BJ (cell line): ENCODE measurements around the gene GPRIN1. TPM values are rescaled to one million over a fixed set of nuclear protein-coding genes. Genes with fewer than 3 reads are reported as not detected.

Experiments
- CTCF ChIA-PET: fragments of 350-600 bp; formaldehyde crosslinking; extraction: SDS; loops from one replicate; lab custom pipeline; 2021; ENCODE audit warnings: antibody characterized with exemption, inconsistent platforms; lab: Yijun Ruan, JAX
- POLR2A ChIA-PET: fragments of 300-600 bp; sonication (Branson Sonifier 250); formaldehyde crosslinking; extraction: SDS; loops from one replicate; lab custom pipeline; 2021; ENCODE audit warnings: antibody characterized with exemption; lab: Charles Lee
- DNase-seq: peaks from one replicate; pipeline ENCODE4 v3.0.0-alpha.2; 2011; ENCODE audit warnings: low read depth
- H3K27me3 ChIP-seq: 2 replicates; pipeline ENCODE4 v1.6.0; 2011; ENCODE audit warnings: low read length; ENCODE audit not compliant: control insufficient read depth, insufficient read depth
- H3K36me3 ChIP-seq: 2 replicates; pipeline ENCODE4 v1.5.1; 2011; ENCODE audit warnings: low read length; ENCODE audit not compliant: control insufficient read depth, insufficient read depth
- H3K4me3 ChIP-seq: 2 replicates; pipeline ENCODE4 v1.5.1; 2011; ENCODE audit warnings: low read depth, mild to moderate bottlenecking, control low read depth, low read length
- CTCF ChIP-seq: IDR thresholded peaks from 2 replicates; pipeline ENCODE4 v1.5.1; 2011; ENCODE audit warnings: low read depth, mild to moderate bottlenecking, control low read depth, inconsistent platforms, low read length, moderate library complexity; ENCODE audit not compliant: insufficient read depth
- polyA plus RNA-seq: library from polyadenylated mRNA; depleted of rRNA; stranded (reverse); fragments of >200 nt; gene quantifications from 2 replicates; pipeline ENCODE4 v1.2.3, GENCODE V29; 2011

Gene GPRIN1
- polyA plus RNA-seq, 1 experiment = 2.4 TPM

GRCh38 chr5:176638437-176638836 lies 28.5 kb upstream of the GPRIN1 start:
- POLR2A ChIA-PET = interaction anchor here (0.6 kb wide), 1 partner anchor 101 kb away, joined by 3 read pairs; the partner anchor contains the start of gene RNF44
- H3K36me3 ChIP-seq = no peaks in the 10 kb centered on the region
- no peak for DNase-seq
- CTCF ChIA-PET = no interaction called here
- H3K27me3 ChIP-seq = peaks cover 18% of the 10 kb centered on the region
- TF ChIP-seq CTCF = no peak
- no peak overlapping the region for H3K4me3 ChIP-seq

GRCh38 chr5:176637556-176637955 lies 27.6 kb upstream of the GPRIN1 start:
- Histone ChIP-seq H3K36me3 (no peaks in the 10 kb centered on the region), H3K4me3 (no peak overlapping the region), H3K27me3 (peaks cover 22% of the 10 kb centered on the region)
- TF ChIP-seq CTCF = no peak
- CTCF ChIA-PET = no interaction called here
- no peak for DNase-seq
- POLR2A ChIA-PET = no interaction called here

- peaks cover 29% of the 10 kb centered on the region for H3K27me3 ChIP-seq
- H3K4me3 ChIP-seq = no peak overlapping the region
- no peaks in the 10 kb centered on the region for H3K36me3 ChIP-seq
- ChIA-PET CTCF (no interaction called here), POLR2A (no interaction called here)
- DNase-seq = no peak
- TF ChIP-seq CTCF = no peak
Measured at GRCh38 chr5:176636426-176636825, 26.5 kb upstream of the GPRIN1 start.

GRCh38 chr5:176633598-176633997 lies 23.6 kb upstream of the GPRIN1 start:
- Histone ChIP-seq H3K27me3 (peaks cover 47% of the 10 kb centered on the region), H3K36me3 (no peaks in the 10 kb centered on the region), H3K4me3 (no peak overlapping the region)
- no peak for DNase-seq
- ChIA-PET CTCF (interaction anchor here (0.8 kb wide), 1 partner anchor 32 kb away, joined by 3 read pairs; no protein-coding TSS in a partner anchor), POLR2A (no interaction called here)
- no peak for TF ChIP-seq CTCF

- Histone ChIP-seq H3K27me3 (peaks cover 52% of the 10 kb centered on the region), H3K36me3 (no peaks in the 10 kb centered on the region), H3K4me3 (no peak overlapping the region)
- ChIA-PET CTCF (no interaction called here), POLR2A (no interaction called here)
- no peak for TF ChIP-seq CTCF
- DNase-seq = no peak
Measured at GRCh38 chr5:176632745-176633144, 22.8 kb upstream of the GPRIN1 start.
